Measurements from ENCODE around the gene YPEL4. TPM values are rescaled to one million over a fixed set of nuclear protein-coding genes. Genes with fewer than 3 reads are reported as not detected.
"Not testable (repeated sequence)": the region's sequence is repeated elsewhere in the genome, so short reads cannot be mapped to it uniquely, and the experiment has no call there.

Gene YPEL4
- total RNA-seq, 1 experiment from 2014 or later, result not detected

DNA sequence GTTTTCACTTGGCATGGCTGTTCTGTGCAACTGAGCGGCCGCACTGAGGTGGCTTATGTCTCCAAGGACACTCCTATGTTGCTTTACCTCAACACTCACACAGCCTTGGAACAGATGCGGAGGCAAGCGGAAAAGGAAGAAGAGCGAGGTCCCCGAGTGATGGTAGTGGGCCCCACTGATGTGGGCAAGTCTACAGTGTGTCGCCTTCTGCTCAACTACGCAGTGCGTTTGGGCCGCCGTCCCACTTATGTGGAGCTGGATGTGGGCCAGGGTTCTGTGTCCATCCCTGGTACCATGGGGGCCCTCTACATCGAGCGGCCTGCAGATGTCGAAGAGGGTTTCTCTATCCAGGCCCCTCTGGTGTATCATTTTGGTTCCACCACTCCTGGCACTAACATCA, 10.0 kb upstream of the YPEL4 start:
- Histone ChIP-seq H3K9me3 (replicated peaks) (no peaks in the 10 kb centered on the region), H3K27me3 (replicated peaks) (no peaks in the 10 kb centered on the region), H3K36me3 (peaks cover 34% of the 10 kb centered on the region), H3K4me3 (no peak overlapping the region), H3K4me1 (replicated peaks) (no peaks in the 10 kb centered on the region; the same call in 1 of the 2 replicates), H3K27ac (no peak overlapping the region)
- DNase-seq (ENCODE audit: low read depth in 1 of 2, low spot score in 2 of 2), result no peak

DNA sequence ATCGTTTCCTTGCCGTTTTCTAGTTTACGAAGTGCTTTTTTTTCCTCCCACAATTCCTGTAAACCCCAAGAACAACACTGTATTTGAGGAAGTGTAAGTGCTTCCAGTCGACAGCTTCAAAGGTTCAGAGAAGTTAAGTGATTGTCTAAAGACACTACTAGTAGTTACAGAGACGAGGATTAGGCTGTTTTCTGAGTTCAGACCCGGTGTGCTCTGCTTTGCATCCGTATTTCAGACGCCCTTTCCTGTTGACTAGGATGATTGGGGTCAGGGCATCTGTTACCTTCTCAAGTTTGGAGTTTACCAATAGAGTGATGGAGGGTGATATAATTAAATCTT, 8.3 kb upstream of the YPEL4 start:
- Histone ChIP-seq H3K4me1 (replicated peaks) (no peaks in the 10 kb centered on the region; the same call in 1 of the 2 replicates), H3K4me3 (peak overlapping the region; percentile 48), H3K9me3 (replicated peaks) (no peaks in the 10 kb centered on the region), H3K27ac (no peak overlapping the region), H3K36me3 (peaks cover 34% of the 10 kb centered on the region), H3K27me3 (replicated peaks) (no peaks in the 10 kb centered on the region)
- DNase-seq (ENCODE audit: low read depth in 1 of 2, low spot score in 2 of 2), result no peak

DNA sequence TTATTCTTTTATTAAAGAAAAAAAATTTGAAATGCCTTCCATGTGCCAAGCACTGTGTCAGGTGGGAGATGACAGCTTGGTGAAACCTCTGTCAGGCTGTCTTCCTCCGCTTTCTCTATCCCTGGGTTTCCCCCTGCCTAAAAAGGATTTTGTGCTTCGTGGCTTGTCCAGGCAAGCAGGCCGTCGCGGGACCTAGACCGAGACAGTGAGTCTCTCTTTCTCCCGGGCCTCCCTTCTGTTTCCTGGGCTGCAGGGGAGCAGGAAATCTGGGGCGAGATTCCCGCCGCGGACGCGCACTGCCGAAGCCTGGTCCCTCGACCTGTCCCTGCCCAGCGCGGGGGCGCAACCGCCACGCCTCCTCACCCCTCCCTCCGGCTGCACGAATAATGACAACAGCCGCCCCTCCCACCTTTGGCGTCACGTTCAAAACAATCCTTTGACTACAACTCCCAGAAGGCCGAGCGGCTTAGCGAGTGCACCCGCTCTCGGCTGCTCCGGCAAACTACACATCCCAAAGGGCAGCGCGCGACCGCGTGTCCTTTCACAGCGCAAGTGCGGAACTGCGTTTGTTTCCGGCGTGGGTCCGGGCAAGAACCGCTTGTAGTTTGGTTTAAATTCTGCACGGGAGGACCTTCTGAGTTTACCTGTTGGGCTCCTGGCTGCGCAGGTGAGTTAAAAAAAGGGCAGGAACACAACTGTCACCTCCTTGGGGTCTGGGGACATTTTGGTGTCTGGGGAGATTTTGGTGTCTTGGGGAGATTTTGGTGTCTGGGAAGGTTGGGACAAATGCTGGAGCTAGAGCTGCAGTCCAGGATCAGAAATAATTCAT, 7.7 kb upstream of the YPEL4 start, which contains the start of gene CLP1:
Gene CLP1, plus strand, starts transcription at position 569 of the 829 bp plus-strand sequence. CDS start 1,715 bp downstream, outside the sequence.
- no peaks in the 10 kb centered on the region for H3K9me3 ChIP-seq (replicated peaks)
- H3K4me1 ChIP-seq (replicated peaks), result no peaks in the 10 kb centered on the region; the same call in 1 of the 2 replicates
- H3K4me3 ChIP-seq, result peak within 1 kb of the TSS; percentile 48
- H3K36me3 ChIP-seq, result peaks cover 28% of the 10 kb centered on the region
- H3K27ac ChIP-seq, result peak within 1 kb of the TSS; percentile 25; the same call in 1 of the 2 replicates
- peak; percentile 97 to 99 for DNase-seq (ENCODE audit: low read depth in 1 of 2, low spot score in 2 of 2)
- no peaks in the 10 kb centered on the region for H3K27me3 ChIP-seq (replicated peaks)

DNA sequence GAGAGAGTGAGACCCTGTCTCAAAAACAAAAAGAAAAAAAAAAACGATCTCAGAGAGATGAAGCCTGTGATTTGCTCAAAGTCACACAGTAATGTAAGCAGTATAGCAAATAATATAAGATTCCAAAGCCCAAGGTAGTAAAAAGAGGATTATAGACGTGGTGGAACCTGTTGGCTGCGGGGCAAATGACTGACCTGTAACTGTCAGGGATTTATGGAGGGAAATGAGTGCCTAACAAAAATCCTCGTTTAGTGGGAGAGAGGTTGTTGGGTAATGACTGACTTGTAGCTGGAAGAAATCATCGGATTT, 7.1 kb upstream of the YPEL4 start:
- Histone ChIP-seq H3K36me3 (peaks cover 25% of the 10 kb centered on the region), H3K27ac (peak overlapping the region; percentile 25; the same call in 1 of the 2 replicates), H3K9me3 (replicated peaks) (no peaks in the 10 kb centered on the region), H3K4me3 (peak overlapping the region; percentile 48), H3K4me1 (replicated peaks) (no peaks in the 10 kb centered on the region; the same call in 1 of the 2 replicates), H3K27me3 (replicated peaks) (no peaks in the 10 kb centered on the region)
- DNase-seq (ENCODE audit: low read depth in 1 of 2, low spot score in 2 of 2), result no peak

DNA sequence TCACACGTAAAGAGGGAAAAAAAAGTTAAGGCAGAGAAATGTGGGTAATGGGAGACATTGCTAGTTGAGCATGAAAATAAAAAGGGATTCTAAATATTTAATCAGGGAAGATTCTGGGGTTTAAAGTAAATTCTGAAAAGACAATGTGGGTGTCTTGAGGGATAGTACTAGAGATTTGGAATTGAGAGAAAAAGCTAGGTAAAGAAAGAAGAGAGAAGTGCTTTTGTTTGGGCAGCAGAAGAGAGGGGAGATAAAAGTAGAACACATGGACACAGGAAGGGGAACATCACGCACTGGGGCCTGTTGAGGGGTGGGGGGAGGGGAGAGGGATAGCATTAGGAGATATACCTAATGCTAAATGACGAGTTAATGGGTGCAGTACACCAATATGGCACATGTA, 3.5 kb upstream of the YPEL4 start:
- no peak overlapping the region for H3K27ac ChIP-seq
- peaks cover 15% of the 10 kb centered on the region for H3K27me3 ChIP-seq (replicated peaks)
- H3K9me3 ChIP-seq (replicated peaks), result 0 out of 2 replicates have a peak, but pooled peaks cover 1% of the 10 kb centered on the region
- DNase-seq (ENCODE audit: low read depth in 1 of 2, low spot score in 2 of 2), result no peak
- no peaks in the 10 kb centered on the region for H3K36me3 ChIP-seq
- peaks cover 18% of the 10 kb centered on the region for H3K4me1 ChIP-seq (replicated peaks)
- H3K4me3 ChIP-seq, result no peak overlapping the region

DNA sequence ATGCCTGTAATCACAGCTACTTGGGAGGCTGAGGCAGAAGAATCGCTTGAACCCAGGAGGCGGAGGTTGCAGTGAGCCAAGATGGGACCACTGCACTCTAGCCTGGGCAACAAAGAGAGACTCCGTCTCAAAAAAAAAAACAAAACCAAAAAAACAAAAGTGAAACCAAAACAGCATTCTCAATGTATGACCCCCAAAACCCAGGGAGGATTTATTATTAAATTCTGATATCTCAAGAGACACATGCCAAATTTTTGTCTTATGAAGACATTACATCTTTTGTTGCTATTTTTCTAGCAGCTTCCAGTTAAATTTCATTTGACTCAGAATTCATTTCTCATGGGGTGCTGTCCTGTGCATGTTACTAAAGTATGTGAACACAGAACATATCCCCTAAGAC, 3.0 kb upstream of the YPEL4 start:
- Histone ChIP-seq H3K9me3 (replicated peaks) (0 out of 2 replicates have a peak, but pooled peaks cover 3% of the 10 kb centered on the region), H3K4me3 (no peak overlapping the region), H3K27ac (no peak overlapping the region), H3K36me3 (no peaks in the 10 kb centered on the region), H3K27me3 (replicated peaks) (peaks cover 20% of the 10 kb centered on the region), H3K4me1 (replicated peaks) (peaks cover 19% of the 10 kb centered on the region)
- DNase-seq (ENCODE audit: low read depth in 1 of 2, low spot score in 2 of 2), result no peak

DNA sequence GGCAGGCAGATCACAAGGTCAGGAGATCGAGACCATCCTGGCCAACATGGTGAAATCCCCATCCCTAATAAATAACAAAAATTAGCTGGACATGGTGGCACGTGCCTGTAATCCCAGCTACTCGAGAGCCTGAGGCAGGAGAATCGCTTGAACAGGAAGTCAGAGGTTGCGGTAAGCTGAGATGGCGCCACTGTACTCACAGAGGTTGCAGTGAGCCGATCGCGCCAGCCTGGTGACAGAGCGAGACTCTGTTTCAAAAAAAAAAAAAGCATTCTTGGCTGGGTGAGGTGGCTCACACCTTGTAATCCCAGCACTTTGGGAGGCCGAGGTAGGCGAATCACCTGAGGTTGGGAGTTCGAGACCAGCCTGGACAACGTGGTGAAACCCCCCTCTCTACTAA, 2.5 kb upstream of the YPEL4 start:
- Histone ChIP-seq H3K4me1 (replicated peaks) (peaks cover 21% of the 10 kb centered on the region), H3K27me3 (replicated peaks) (peaks cover 25% of the 10 kb centered on the region)
- H3K9me3 ChIP-seq (replicated peaks); DNase-seq (ENCODE audit: low read depth in 1 of 2, low spot score in 2 of 2); H3K4me3 ChIP-seq; H3K36me3 ChIP-seq; H3K27ac ChIP-seq: not testable (repeated sequence)

DNA sequence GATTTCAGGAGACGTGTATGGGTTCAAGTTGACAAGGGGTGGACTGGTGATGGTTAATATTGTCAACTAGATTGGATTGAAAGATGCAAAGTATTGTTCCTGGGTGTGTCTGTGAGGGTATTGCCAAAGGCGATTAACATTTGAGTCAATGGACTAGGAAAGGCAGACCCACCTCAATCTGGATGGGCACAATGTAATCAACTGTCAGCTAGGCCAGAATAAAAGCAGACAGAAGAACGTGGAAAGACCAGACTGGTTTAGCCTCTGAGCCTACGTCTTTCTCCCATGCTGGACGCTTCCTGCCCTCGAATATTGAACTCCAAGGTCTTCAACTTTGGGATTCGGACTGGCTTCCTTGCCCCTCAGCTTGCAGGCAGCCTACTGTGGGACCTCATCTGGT, 1.7 kb upstream of the YPEL4 start:
- peaks cover 24% of the 10 kb centered on the region for H3K4me1 ChIP-seq (replicated peaks)
- 0 out of 2 replicates have a peak, but pooled peaks cover 3% of the 10 kb centered on the region for H3K9me3 ChIP-seq (replicated peaks)
- H3K27me3 ChIP-seq (replicated peaks), result peaks cover 31% of the 10 kb centered on the region
- no peaks in the 10 kb centered on the region for H3K36me3 ChIP-seq
- no peak for DNase-seq (ENCODE audit: low read depth in 1 of 2, low spot score in 2 of 2)
- no peak overlapping the region for H3K27ac ChIP-seq
- H3K4me3 ChIP-seq, result no peak overlapping the region

DNA sequence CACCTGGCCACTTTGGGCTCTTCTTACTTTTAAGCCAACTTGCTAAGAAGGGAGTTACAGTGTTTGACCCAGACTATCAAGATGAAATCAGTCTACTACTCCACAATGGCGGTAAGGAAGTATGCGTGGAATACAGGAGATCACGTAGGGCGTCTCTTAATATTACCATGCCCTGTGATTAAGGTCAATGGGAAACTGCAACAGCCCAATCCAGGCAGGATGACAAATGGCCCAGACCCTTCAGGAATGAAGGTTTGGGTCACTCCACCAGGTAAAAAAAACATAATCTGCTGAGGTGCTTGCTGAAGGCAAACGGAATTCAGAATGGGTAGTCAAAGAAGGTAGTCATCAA, 1.0 kb upstream of the YPEL4 start:
- Histone ChIP-seq H3K27me3 (replicated peaks) (peaks cover 31% of the 10 kb centered on the region), H3K9me3 (replicated peaks) (0 out of 2 replicates have a peak, but pooled peaks cover 3% of the 10 kb centered on the region), H3K36me3 (no peaks in the 10 kb centered on the region), H3K4me1 (replicated peaks) (peaks cover 24% of the 10 kb centered on the region), H3K27ac (no peak overlapping the region), H3K4me3 (no peak overlapping the region)
- DNase-seq (ENCODE audit: low read depth in 1 of 2, low spot score in 2 of 2), result no peak

DNA sequence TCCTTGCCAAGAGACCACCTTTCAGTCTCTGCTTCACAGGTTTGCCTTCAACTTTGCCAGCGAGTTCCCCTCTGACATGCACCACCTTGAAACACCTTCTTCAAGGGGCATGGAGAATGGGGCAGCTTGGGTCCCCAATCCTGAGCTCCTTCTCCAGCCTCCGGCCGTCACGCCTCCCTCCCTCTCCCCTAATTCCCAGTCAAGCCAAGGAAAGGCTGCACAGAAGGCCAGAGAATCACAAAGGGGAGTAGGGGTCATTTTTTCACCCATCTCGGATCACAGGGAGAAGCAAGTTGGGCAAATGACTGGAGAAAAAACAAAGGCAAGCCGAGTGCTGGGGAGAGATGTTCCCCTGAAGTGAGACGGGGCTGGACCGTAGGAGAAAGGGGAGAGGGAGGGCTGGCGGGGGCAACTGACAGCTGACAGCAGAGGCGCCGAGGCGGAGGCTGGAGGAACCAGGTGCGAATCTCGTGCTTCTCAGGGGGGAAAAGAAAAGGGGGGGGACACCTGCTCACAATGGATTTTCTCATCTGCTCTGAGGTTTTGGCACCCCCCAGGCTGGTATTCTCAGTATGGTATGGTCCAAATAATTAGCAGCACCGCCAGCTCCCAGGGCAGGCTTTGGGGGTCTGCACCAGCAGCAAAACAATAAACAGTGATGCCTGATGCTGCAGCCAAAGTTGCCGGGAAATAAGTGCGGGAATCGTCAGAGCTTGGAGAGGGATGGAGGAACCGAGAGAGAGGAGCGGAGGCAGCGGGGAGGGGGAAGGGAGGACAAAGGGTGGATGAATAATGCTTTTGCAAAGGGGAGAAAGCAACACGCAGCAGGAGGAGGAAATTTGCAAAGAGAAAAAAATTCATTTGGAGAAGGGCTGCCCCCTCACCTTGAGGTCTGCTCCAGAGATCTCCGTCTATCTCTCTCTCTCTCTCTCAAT, 644 bp downstream of the YPEL4 start:
- no peak overlapping the region for H3K27ac ChIP-seq
- peaks cover 31% of the 10 kb centered on the region for H3K27me3 ChIP-seq (replicated peaks)
- peak in 1 of 2 experiments; percentile 38 for DNase-seq (ENCODE audit: low read depth in 1 of 2, low spot score in 2 of 2)
- no peak overlapping the region for H3K4me3 ChIP-seq
- H3K36me3 ChIP-seq, result no peaks in the 10 kb centered on the region
- H3K9me3 ChIP-seq (replicated peaks), result 0 out of 2 replicates have a peak, but pooled peaks cover 3% of the 10 kb centered on the region
- H3K4me1 ChIP-seq (replicated peaks), result peaks cover 24% of the 10 kb centered on the region

DNA sequence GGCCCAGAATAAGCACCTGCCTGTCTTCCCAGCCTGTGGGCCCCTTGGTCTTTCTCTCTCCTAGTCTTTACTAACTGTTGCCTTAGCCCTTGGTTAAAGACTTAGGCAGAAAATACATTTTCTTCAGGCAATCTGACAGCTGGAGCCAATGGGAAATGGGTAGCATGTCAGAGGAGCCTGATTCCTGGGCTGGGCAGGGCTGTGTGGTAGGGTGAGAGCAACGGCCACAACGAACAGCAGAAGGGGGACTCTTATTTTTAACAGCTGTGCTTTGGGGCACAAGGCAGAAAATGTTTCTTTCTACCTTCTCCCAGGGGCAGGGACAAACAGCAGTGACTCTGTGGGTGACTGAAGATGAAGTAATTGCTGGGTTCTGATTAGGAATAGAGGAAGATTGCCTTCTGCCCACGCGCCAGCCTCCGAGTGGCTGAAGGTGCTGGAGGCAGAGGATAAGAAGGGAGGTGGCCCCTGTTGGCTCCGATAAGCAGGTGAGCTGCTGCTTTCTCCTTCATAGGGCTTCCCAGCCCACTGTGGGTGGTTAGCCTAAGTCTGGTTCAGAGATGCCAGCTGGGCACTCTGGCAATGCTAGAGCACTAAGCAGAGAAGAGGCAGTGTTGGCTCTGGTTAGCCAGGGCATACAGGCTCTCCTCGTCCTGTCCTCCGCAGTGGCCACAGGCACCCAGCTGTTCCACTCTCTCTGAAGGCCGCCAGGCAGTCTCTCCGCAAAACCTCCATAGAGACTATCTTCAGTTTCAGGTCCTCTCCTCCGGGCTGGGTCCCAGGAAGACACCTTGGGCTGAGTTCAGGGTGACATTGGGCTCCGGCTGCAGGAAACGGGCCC, 1.5 kb downstream of the YPEL4 start:
- H3K4me3 ChIP-seq, result no peak overlapping the region
- H3K9me3 ChIP-seq (replicated peaks), result 0 out of 2 replicates have a peak, but pooled peaks cover 3% of the 10 kb centered on the region
- H3K27me3 ChIP-seq (replicated peaks), result peaks cover 31% of the 10 kb centered on the region
- H3K36me3 ChIP-seq, result 0 out of 2 replicates have a peak, but pooled peaks cover 4% of the 10 kb centered on the region
- no peak overlapping the region for H3K27ac ChIP-seq
- H3K4me1 ChIP-seq (replicated peaks), result peaks cover 24% of the 10 kb centered on the region
- DNase-seq (ENCODE audit: low read depth in 1 of 2, low spot score in 2 of 2), result peak in 1 of 2 experiments; percentile 24

DNA sequence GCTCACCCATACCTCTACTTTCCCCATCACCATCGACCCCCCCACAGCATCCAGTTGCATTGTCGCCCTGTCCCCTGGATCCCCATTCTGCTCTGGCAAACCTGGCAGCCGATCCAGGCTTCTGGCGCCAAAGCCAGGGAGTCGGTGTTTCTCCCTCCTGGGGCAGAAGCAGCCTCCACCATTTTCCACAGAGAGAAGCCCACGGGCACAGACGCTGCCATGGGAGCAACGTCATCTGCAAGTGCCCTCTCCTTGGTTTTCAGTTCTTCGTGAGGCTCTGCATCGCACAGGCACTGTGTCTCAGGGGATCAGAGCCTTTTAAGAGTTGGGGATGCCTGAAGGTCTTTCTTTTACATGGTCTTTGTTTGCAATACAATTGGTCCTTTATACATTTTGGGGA, 2.3 kb downstream of the YPEL4 start:
- Histone ChIP-seq H3K4me1 (replicated peaks) (peaks cover 24% of the 10 kb centered on the region), H3K27me3 (replicated peaks) (peaks cover 31% of the 10 kb centered on the region), H3K9me3 (replicated peaks) (0 out of 2 replicates have a peak, but pooled peaks cover 3% of the 10 kb centered on the region), H3K4me3 (no peak overlapping the region), H3K36me3 (0 out of 2 replicates have a peak, but pooled peaks cover 4% of the 10 kb centered on the region), H3K27ac (no peak overlapping the region)
- DNase-seq (ENCODE audit: low read depth in 1 of 2, low spot score in 2 of 2), result no peak

DNA sequence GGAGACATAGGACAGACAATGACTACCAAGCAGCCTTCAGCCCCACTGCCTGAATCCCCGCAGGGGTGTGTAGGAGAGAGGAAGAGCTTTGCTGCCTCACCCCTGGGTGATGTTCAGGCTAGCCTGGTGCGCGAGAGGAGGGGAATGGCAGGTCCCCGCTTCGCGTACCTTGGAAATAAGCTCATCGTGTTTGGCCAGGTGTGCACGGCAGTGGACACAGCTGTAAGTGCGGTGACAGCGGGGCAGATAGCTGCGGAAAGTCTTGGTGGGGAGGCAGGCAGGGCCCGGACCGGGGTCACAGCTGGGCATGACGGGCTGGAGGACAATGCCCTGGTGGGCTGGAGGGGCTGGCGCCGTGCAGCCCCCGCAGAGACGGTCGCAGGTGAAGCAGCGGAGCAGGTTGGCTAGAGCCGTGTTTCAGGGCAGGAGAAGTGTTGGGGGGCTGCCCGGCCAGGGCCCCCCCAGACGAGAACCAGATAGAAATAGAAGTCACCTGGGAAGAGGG, 2.9 kb downstream of the YPEL4 start:
- no peak for DNase-seq (ENCODE audit: low read depth in 1 of 2, low spot score in 2 of 2)

More for the DNA sequence above, 2.9 kb downstream of the YPEL4 start:
- peaks cover 31% of the 10 kb centered on the region for H3K27me3 ChIP-seq (replicated peaks)
- peaks cover 7% of the 10 kb centered on the region; the same call in 1 of the 2 replicates for H3K36me3 ChIP-seq
- no peak overlapping the region for H3K4me3 ChIP-seq
- H3K4me1 ChIP-seq (replicated peaks), result peaks cover 24% of the 10 kb centered on the region
- 0 out of 2 replicates have a peak, but pooled peaks cover 3% of the 10 kb centered on the region for H3K9me3 ChIP-seq (replicated peaks)
- H3K27ac ChIP-seq, result no peak overlapping the region
